Omental fat pad (tissue), 4 donors: ENCODE results near the gene MYCL. TPM values are rescaled to one million over a fixed set of nuclear protein-coding genes. Genes with fewer than 3 reads are reported as not detected.
A peak's percentile ranks its signal among the peaks of the same experiment; 100 is the strongest.

ENCODE experiments used
- ATAC-seq: fragments of 150-250 bp; one replicate; pipeline ENCODE4 v1.9.1; 2016; ENCODE audit warnings: mild to moderate bottlenecking, moderate library complexity; ENCODE audit not compliant: low FRiP score
- DNase-seq: peaks from one replicate; pipeline ENCODE4 v3.0.0-alpha.2; 2019; ENCODE audit warnings: low spot score
- total RNA-seq, 4 donors: library from RNA; depleted of rRNA; stranded (reverse); fragments of >200 nt; gene quantifications; one replicate each; pipeline ENCODE4 v1.1.0, GENCODE V29; 2016
- TF ChIP-seq, protein P1 (sequence below), 3 donors: fragments of 450-650 bp; IDR thresholded peaks; one replicate each; pipeline ENCODE4 v1.5.1; 2016 to 2017; ENCODE audit warnings: antibody characterized with exemption in 3 of 3, mild to moderate bottlenecking in 3 of 3, moderate library complexity in 2 of 3

The MYCL gene
- total RNA-seq, 4 donors from 2014 or later = 0.31 to 1.3 TPM; not detected in 2

DNA sequence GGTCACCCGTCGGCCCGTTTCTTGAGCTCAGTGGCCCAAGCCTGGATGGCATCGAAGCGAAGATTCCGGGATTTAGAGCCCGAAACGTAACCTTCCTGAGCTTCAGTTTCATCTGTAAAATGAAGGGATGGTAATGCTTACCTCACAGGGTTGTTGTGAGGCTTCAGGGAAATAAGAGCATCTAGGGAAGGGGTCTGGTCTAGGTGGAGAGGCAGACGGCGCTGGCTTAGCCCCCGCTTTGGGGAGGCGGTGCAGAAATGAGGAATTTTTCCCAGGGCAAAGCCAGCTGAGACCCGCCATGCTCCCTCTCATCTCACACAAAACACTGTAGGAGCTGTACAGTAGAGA, 717 bp upstream of the MYCL start:
- DNase-seq (no peak), ATAC-seq (no peak)
- TF ChIP-seq, protein P1, sequence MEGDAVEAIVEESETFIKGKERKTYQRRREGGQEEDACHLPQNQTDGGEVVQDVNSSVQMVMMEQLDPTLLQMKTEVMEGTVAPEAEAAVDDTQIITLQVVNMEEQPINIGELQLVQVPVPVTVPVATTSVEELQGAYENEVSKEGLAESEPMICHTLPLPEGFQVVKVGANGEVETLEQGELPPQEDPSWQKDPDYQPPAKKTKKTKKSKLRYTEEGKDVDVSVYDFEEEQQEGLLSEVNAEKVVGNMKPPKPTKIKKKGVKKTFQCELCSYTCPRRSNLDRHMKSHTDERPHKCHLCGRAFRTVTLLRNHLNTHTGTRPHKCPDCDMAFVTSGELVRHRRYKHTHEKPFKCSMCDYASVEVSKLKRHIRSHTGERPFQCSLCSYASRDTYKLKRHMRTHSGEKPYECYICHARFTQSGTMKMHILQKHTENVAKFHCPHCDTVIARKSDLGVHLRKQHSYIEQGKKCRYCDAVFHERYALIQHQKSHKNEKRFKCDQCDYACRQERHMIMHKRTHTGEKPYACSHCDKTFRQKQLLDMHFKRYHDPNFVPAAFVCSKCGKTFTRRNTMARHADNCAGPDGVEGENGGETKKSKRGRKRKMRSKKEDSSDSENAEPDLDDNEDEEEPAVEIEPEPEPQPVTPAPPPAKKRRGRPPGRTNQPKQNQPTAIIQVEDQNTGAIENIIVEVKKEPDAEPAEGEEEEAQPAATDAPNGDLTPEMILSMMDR (IDR thresholded peaks at IDR 0.05) = no peak

DNA sequence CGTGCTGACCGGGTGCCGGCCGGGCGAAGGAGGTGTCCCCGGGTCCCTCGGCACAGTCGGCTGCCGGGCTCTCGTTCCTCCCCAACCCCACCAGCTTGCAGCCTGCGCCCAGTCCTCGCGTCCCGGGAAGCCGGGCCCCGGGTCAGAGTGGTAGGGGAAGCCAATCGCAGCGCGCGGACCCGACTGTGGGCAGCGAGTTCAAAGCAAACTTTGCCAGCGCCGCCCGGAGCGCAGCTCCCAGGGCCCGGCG, 328 bp downstream of the MYCL start:
- ATAC-seq (peak; percentile 33), DNase-seq (no peak)
- TF ChIP-seq, protein P1 (IDR thresholded peaks at IDR 0.05) = no peak

DNA sequence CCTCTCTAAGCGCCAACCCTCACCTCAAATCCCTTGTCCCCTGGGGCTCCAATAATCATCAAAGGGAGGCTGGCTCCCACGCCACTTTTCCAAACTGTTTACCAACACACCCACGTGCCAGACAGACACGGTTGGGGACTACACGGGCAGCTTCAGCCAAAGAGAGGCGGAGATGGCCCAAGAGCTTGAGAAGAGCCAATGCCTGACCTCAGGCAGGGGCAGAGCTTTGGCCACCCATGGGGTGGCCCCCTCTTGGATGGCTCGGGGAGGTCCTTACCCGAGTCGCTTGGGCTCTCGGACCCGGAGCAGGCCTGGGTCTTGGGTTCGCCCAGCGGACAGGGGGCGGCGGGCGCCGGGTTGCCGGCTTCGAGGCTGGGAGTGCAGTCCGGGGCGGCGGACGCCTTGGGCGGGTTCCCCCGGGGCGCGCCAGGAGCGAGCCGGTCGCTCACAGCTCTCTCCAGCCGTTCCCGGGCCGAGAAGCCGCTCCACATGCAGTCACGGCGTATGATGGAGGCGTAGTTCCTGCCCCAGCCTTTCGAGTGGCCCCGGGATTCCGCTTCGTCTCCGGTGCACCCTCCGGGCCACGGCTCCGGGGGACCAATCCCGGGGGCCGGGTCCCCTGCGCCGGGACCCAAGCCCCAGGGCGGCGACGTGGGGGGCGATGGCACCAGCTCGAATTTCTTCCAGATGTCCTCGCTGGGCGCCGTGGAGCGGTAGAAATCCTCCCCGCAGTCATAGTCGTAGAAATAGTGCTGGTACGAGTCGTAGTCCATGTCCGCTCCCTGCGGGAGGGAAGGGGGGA, 854 bp downstream of the MYCL start:
- ATAC-seq = no peak
- TF ChIP-seq, protein P1 (IDR thresholded peaks at IDR 0.05) = no peak
- no peak for DNase-seq

DNA sequence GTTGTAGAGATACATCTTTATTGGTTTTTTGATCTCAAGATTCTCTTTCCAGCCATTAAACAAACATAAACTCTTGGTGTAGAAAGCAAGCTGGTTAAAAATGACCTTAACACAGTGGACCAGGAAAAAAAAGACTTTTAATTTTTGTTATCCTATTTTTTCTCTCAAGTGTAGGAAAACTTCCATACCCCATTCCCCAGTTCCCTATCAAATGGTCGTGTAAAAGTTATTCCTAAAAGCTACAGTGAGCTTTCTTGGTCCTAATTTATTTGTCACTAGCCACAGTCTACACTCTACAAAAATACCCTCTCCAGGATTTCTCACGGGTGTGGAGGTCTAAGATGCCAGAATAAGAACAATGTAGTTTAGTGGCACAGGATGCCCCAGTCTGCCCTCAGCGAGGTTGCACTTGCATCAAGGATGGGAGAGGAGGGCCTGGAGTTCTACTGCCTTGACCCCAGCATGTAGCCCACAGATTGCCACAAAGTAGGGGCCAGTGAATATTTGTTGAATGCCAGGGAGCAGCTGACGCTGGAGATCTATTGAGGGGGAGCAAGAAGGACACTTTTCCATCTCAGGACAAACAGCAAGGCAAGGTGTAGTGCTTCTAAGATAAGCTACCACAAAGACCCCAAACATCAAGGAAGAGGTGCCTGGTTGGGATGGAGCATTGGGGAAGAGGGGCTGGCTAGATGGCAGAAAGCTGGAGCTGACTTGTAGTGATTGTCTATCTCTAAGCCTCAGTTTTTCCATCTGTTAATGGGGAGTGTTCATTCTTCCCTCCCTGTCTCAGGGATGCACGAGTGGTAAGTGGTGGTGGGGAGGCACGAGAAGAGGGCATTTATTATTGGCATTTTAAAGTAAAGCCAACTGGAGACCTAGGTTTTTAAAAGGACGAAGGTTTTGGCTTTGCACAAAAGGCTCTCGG, 1.8 kb downstream of the MYCL start:
- ATAC-seq (no peak), DNase-seq (no peak)
- TF ChIP-seq, protein P1 (IDR thresholded peaks at IDR 0.05) = no peak

DNA sequence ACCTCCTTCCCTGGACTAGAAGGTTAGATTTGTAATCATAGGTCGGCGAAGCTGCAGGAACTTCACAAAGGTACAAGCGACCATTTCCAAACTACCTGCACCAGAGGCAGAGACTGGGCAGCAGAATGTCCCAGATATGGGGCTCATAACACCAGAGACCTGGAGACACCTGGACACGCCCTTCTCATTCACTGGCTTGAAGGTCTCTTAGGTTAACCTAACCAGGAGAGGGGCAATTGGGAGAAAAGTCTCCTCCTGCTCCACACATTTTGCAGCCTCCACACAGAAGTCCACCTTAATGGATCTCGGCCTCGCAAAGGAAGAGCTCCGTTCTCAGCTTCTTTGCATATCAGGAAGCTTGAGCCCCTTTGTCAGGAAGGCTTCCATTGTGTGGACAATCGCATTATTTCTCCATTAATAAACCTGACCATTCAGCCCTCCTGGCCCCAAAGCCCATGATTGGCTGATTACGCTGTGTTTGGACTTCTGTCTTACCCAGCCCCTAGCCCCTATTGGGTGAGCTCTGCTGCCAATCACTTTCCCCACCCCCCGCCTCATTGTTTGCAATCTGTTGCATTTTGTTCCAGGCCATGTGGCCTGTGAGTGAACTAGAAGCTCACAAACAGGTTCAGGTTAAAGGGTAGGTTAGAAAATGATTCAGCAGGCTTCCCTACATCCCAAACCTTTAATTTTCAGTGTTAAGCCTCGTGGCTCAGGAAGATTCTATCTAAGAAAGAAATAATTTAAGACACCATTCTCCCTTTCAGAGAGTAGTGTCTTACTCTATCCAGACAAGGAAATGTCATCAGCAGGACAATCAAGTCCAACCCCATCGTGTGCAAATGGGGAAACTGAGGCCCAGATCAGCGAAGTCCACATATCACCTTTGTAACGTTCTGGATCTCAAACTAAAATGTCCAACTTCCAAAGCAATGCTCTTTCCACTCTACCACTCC, 2.8 kb downstream of the MYCL start:
- ATAC-seq (no peak), DNase-seq (no peak)
- TF ChIP-seq, protein P1 (IDR thresholded peaks at IDR 0.05) = no peak

DNA sequence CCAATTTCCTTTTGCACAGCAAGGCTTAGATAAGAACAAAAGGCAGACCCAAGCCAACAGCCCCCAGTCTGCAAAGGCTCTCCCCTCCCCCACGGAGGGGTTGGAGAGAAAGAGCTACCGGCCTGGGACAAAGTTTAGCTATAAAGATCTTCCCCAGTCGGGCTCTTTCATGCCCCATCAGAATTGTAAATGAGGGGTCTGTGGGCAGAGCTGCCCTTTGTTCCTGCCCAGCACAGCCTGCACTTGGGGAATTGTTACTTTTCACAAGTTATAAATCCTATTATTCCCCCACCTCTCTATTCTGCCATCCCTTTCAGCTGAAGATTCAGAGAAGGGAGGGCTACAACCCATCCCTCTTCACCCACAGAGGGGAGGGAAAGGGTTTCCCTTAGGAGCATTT, 3.5 kb downstream of the MYCL start:
- TF ChIP-seq, protein P1 (IDR thresholded peaks at IDR 0.05) = no peak
- DNase-seq (no peak), ATAC-seq (no peak)
